Ovary (tissue), 10 donors: ENCODE data around the gene PNPLA4. TPM values are rescaled to one million over a fixed set of nuclear protein-coding genes. Genes with fewer than 3 reads are reported as not detected.

Experiments used
- DNase-seq, 5 donors: peaks; one replicate each; pipeline ENCODE4 v3.0.0-alpha.2; 2019 to 2020
- H3K27ac ChIP-seq, 2 donors: fragments of 200-600 bp; one replicate each; pipeline versions ENCODE4 v1.5.1 to v1.8.0; 2019 to 2022
- H3K27me3 ChIP-seq: fragments of 200-600 bp; one replicate; pipeline ENCODE4 v1.8.0; 2022
- H3K36me3 ChIP-seq: fragments of 200-600 bp; sonication (generic); one replicate; pipeline ENCODE4 v1.5.1; 2019
- H3K4me1 ChIP-seq: one replicate; pipeline ENCODE4 v1.8.1; 2013; ENCODE audit warnings: mild to moderate bottlenecking, moderate library complexity; ENCODE audit not compliant: insufficient read depth
- H3K4me3 ChIP-seq: fragments of 200-600 bp; sonication (generic); one replicate; pipeline ENCODE4 v1.5.1; 2017
- H3K9me3 ChIP-seq, 2 donors: fragments of 200-600 bp in 1 of 2; sonication (generic) in 1 of 2; one replicate each; pipeline versions ENCODE4 v1.5.1 to v1.8.1; 2013 to 2019; ENCODE audit warnings: mild to moderate bottlenecking in 1 of 2, moderate library complexity in 1 of 2
- CTCF ChIP-seq, 3 donors: fragments of 450-650 bp in 2 of 3; fragments of 200-600 bp in 1 of 3; IDR thresholded peaks; one replicate each; pipeline versions ENCODE4 v1.5.1 to v1.8.0; 2016 to 2022; ENCODE audit warnings: antibody characterized with exemption in 3 of 3, mild to moderate bottlenecking in 1 of 3
- EP300 ChIP-seq: sonication (generic); formaldehyde crosslinking; IDR thresholded peaks from one replicate; pipeline ENCODE4 v1.6.1; 2017; ENCODE audit warnings: antibody characterized with exemption
- POLR2A ChIP-seq: fragments of 450-650 bp; IDR thresholded peaks from one replicate; pipeline ENCODE4 v1.6.1; 2017; ENCODE audit warnings: antibody characterized with exemption, mild to moderate bottlenecking, moderate library complexity
- WGBS, 3 donors: extraction: QIAGEN DNeasy Blood & Tissue Kit in 1 of 3; methylation state at CpG; one replicate each; pipeline versions ENCODE4 v1.1.5 to v1.1.7; 2013 to 2017; 5-methylcytosine and 5-hydroxymethylcytosine counted together
- intact Hi-C, 4 donors: fragments of 100-400 bp; cut with DNase I; formaldehyde crosslinking; loops; one replicate each; pipeline versions ENCODE4 v1.11.0 to v1.15.1; 2022 to 2023
- long read RNA-seq, 3 donors: library from polyadenylated mRNA in 2 of 3; unstranded in 2 of 3; transcript quantifications; one replicate each; pipeline ENCODE4 v2.0.0 and lab custom pipeline, GENCODE V29; 2021 to 2026
- polyA plus RNA-seq, 2 donors: library from polyadenylated mRNA; stranded (reverse); fragments of 200-250 nt in 1 of 2; fragments of 350-450 nt in 1 of 2; fragmentation: Illumina TruSeq in 1 of 2; extraction: RNeasy Lipid Tissue Mini Kit (QIAGEN cat#74804) in 1 of 2; gene quantifications; one replicate each; pipeline ENCODE4 v1.2.3, GENCODE V29; 2013 to 2014
- total RNA-seq, 7 donors: library from RNA; depleted of rRNA in 2 of 7; stranded (reverse); fragments of >200 nt in 2 of 7; fragmentation: NEBNext Ultra II Directional in 3 of 7; extraction: Animal tissue kit (Norgen Biotek cat#: 25700) in 3 of 7; gene quantifications; one replicate each; pipeline versions ENCODE4 v1.1.0 to v1.2.4, GENCODE V29; 2016 to 2023
- donor health status: DM: no; HTN: no; CAD: no; lungs with moderate emphysema.
- donor health status: DM: no; HTN: no; CAD: no.
- donor health status: Bipolar disorder and iron deficiency.
- donor health status: DM: yes; HTN: yes; CAD: no.
- donor health status: DM: no; HTN: no; CAD: no.
- donor health status: DM: yes; HTN: yes; CAD: no.

The PNPLA4 gene
- 10 to 100 TPM; 17.8 to 31.9 (median 24.4) TPM for total RNA-seq
- 10 to 100 TPM; 19.7 to 40.6 TPM for polyA plus RNA-seq
- long read RNA-seq, donor 1, transcript PNPLA4-201 (7 exons, 3,372 nt): major isoform, 19 of 26 reads
- long read RNA-seq, donor 1, partial matches to known transcripts: 3 of 26 reads
- long read RNA-seq, donor 1, other reads (novel, unspliced or antisense): 4 of 26 reads
- long read RNA-seq, donor 2, transcript PNPLA4-201 (7 exons, 3,372 nt): major isoform, 16 of 16 reads
- long read RNA-seq, donor 2, partial matches to known transcripts: 0 of 16 reads
- long read RNA-seq, donor 2, other reads (novel, unspliced or antisense): 0 of 16 reads
- long read RNA-seq, donor 3, transcript PNPLA4-201 (7 exons, 3,372 nt): major isoform, 28 of 33 reads
- long read RNA-seq, donor 3, partial matches to known transcripts: 2 of 33 reads
- long read RNA-seq, donor 3, other reads (novel, unspliced or antisense): 2 of 33 reads

- peak within 1 kb of the TSS; percentile 49 to 64 for H3K27ac ChIP-seq
- H3K27me3 ChIP-seq: no peaks in the 10 kb centered on the region
- H3K4me3 ChIP-seq: peak within 1 kb of the TSS; percentile 53
- no peak for TF ChIP-seq CTCF (IDR thresholded peaks at IDR 0.05)
- TF ChIP-seq EP300: no peak
- TF ChIP-seq POLR2A: no peak
- DNase-seq: peak; percentile 82 to 93 (median 87)
- H3K36me3 ChIP-seq: no peaks in the 10 kb centered on the region
- no peaks in the 10 kb centered on the region for H3K9me3 ChIP-seq
- H3K4me1 ChIP-seq: peaks cover 4% of the 10 kb centered on the region
- 5 to 6% (median 6%) methylated on average over 47 to 52 of the region's 52 CpGs for WGBS, 3 donors
- intact Hi-C loops: loop anchor here in 1 of 4 donors (10.0 kb wide), 1 partner anchor 783 kb away; the partner anchor contains the start of genes PUDP and STS
These were observed at the start of gene PNPLA4 for GRCh38 chrX:7927259-7928167. Gene PNPLA4 (minus strand): TSS chrX:7927413. CDS start chrX:7926119, 1,294 bp downstream.

GRCh38 chrX:7972586-7972985 is 45.4 kb upstream of the PNPLA4 start:
- H3K27ac ChIP-seq: no peak overlapping the region
- TF ChIP-seq CTCF (IDR thresholded peaks at IDR 0.05) (no peak), EP300 (no peak), POLR2A (no peak)
- 67 to 77% (median 76%) methylated on average over 2 of the region's 2 CpGs for WGBS, 3 donors
- intact Hi-C loops: no loop called here
- H3K4me1 ChIP-seq: no peaks in the 10 kb centered on the region
- H3K36me3 ChIP-seq: no peaks in the 10 kb centered on the region
- no peaks in the 10 kb centered on the region for H3K27me3 ChIP-seq
- DNase-seq: no peak
- H3K9me3 ChIP-seq: no peaks in the 10 kb centered on the region
- no peak overlapping the region for H3K4me3 ChIP-seq

- Histone ChIP-seq H3K9me3 (no peaks in the 10 kb centered on the region), H3K36me3 (no peaks in the 10 kb centered on the region), H3K4me3 (no peak overlapping the region), H3K27me3 (no peaks in the 10 kb centered on the region), H3K4me1 (no peaks in the 10 kb centered on the region), H3K27ac (no peak overlapping the region)
- no peak for DNase-seq
- intact Hi-C loops: no loop called here
- no peak for TF ChIP-seq POLR2A
- WGBS, 3 donors: 86 to 90% (median 87%) methylated on average over 4 of the region's 4 CpGs
These were observed 43.2 kb upstream of the PNPLA4 start for GRCh38 chrX:7970428-7970827.

GRCh38 chrX:7965436-7965835 is 38.2 kb upstream of the PNPLA4 start:
- TF ChIP-seq POLR2A (no peak), CTCF (IDR thresholded peaks at IDR 0.05) (no peak), EP300 (no peak)
- H3K4me3 ChIP-seq: no peak overlapping the region
- intact Hi-C loops: no loop called here
- no peak overlapping the region for H3K27ac ChIP-seq
- H3K4me1 ChIP-seq: no peaks in the 10 kb centered on the region
- H3K9me3 ChIP-seq: no peaks in the 10 kb centered on the region
- DNase-seq: no peak
- H3K36me3 ChIP-seq: no peaks in the 10 kb centered on the region
- H3K27me3 ChIP-seq: no peaks in the 10 kb centered on the region
- 94% methylated on average over 5 of the region's 5 CpGs for WGBS, 3 donors
